HG03095 (cell line): ENCODE data around the gene CEP135.
A peak's percentile ranks its signal among the peaks of the same experiment; 100 is the strongest.
"Not testable (repeated sequence)": the region's sequence is repeated elsewhere in the genome, so short reads cannot be mapped to it uniquely, and the experiment has no call there.

Source experiments
- ATAC-seq: cut with Tn5 transposase; IDR thresholded peaks from one replicate; pipeline ENCODE4 v1.9.1; 2021; ENCODE audit warnings: moderate library complexity; ENCODE audit not compliant: unreplicated experiment

CEP135 gene

GRCh38 chr4:55941881-55942396 lies 6.8 kb upstream of the CEP135 start:
- ATAC-seq, result no peak

- ATAC-seq, result peak; percentile 28
These were observed 1.4 kb upstream of the CEP135 start for GRCh38 chr4:55947254-55947882.

DNA sequence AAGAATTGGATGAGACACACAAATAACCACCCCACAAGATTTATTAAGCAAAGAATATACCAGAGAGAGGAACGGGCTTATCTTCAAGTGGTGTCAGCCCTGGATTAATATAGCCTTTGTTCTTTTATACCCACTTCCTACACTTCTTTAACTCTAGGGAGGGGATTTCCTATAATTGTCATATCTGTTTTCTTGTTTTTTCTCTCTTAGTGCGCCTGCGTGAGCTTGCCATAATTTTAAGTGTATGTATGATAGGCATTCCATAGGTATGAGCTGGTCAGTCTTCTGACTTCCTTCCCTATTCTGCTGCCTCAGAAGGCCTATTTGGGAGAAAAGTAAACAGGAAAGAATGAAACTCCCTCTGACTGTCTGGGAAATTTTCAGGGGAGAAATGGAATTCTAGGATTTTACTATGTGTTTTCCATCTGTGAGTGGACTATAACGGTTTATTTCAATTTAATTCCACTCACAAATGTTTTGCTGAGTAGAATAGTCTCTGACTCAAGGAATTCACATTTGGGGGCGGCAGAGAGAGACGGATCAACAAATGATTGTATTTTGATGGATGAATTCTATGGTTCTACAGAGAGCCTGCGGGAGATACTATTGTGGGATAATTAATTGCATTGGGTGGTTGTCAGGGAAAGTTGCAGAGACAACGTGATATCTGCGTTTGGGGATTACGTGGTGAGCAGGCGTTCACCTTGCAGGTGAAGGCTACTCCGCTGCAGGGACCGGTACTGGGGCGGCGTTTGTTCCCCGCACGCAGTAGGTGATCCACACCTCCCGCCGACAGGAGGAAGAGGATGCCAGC lies 626 bp upstream of the CEP135 start:
- ATAC-seq, result no peak

GRCh38 chr4:55949482-55949802 lies 697 bp downstream of the CEP135 start:
- no peak for ATAC-seq

DNA sequence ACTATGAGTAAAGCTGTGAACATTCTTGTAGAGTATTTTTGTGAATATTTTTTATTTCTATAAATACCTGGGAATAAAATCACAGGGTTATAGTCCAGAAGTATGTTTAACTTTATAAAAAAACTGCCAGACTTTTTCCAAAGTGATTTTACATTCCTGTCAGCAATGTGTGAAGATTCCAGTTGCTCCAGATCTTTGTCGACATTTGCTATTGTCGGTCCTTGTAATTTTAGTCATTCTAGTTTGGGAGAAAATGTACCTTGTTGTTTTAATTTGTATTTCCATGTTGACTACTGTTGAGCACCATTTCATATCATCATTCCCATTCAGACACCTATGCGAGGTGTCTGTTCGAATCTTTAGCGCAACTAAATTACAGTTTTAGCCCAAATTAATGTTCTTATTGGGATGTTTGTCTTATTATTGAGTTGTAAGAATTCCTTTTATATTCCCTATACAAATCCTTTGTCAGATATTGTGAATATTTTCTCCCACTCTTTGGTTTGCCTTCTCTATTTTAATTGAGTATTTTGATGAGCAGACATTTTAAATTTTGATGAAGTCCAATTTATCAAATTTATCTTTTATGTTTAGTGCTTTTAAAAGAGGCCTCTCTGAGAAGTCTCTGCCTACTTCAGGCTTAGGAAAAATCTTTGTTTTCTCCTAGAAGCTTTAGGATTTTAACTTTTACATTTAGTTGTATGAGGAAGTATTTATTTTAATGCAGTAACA lies 2.6 kb downstream of the CEP135 start:
- no peak for ATAC-seq

DNA sequence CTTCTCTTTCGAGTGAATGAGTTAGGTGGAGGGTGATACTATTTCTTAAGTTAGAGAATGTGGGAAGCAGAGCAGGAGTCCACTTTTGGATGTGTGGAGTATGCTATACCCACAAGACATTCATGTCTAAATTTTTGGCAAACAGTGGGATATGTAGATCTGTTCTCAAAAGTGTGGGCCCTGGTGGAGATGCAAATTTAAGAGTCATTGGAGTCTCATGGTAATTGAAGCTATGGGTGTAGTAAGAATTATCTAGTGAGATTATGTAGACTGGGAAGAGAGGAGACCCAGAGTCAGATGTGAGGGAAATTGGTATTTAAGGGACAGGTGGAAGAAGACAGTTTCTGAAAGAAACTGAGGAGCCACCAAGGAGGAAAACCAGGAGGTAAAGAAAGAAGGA lies 7.0 kb downstream of the CEP135 start:
- ATAC-seq, result no peak

GRCh38 chr4:55959655-55960054 lies 10.9 kb downstream of the CEP135 start:
- ATAC-seq, result no peak

- ATAC-seq, result no peak
These were observed 15.3 kb downstream of the CEP135 start for GRCh38 chr4:55964046-55964445.

DNA sequence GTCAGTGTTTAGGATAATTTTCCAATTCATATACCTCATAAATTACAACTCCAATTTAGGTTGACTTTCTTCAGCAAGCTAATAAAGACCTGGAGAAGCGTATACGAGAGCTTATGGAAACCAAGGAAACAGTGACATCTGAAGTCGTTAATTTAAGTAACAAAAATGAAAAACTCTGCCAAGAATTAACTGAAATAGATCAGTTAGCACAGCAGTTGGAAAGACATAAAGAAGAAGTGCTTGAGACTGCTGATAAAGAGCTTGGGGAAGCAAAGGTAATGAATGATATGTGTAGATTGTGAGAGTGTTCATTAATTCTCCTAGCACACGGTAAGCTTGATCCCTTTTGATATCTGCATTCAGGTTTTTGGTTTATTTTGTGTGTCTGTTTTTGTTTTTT lies 16.8 kb downstream of the CEP135 start:
- no peak for ATAC-seq

DNA sequence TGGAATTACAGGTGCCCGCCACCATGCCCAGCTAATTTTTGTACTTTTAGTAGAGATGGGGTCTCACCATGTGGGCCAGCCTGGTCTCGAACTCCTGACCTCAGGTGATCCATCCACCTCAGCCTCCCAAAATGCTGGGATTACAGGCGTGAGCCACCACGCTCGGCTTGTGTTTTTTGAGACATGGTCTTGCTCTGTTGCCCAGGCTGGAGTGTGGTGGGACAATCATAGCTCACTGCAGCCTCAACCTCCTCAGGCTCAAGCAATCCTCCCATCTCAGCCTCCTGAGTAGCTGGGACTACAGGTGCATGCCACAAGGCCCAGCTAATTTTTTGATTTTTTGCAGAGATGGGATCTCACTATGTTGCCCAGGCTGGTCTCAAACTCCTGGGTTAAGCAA lies 17.6 kb downstream of the CEP135 start:
- not testable (repeated sequence) for ATAC-seq

GRCh38 chr4:55967376-55967775 lies 18.6 kb downstream of the CEP135 start:
- ATAC-seq, result no peak

- no peak for ATAC-seq
These were observed 24.9 kb downstream of the CEP135 start for GRCh38 chr4:55973650-55974049.

DNA sequence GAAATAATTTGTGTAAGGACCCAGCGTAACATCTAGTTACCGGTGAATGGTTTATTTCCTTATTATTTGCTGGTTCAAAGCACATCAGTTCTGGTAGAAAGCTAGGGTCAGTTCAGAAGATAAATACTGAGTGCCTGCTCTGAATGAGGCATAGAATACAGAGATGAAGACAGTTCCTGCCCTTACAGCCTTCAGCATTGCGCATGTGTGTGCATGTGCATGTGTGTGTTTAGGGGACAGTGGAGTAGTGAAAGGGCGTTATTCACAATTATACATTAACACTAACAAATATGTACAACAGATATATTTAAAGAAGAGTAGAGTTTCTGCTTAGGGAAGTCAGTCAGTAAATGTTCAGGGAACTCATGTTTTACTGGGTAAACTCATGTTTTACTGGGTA lies 29.1 kb downstream of the CEP135 start:
- ATAC-seq, result no peak

DNA sequence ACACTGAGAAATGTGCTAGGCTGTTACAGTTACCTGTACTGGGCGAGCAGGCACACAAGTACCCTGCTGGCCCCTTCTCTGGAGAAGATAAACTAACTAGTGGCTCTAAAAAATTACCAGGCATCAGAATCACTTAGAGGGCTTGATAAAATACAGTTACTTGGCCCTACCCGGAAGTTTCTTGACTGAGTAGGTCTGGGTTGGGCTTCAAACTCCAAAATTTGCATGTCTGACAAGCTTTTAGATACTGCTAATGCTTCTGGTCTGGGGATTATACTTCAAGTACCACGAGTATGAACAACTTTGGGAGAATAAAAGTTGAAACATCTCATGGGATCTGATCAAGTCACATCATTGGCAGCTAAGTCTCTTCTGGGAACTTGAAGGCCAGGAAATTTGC lies 30.8 kb downstream of the CEP135 start:
- no peak for ATAC-seq

- ATAC-seq, result no peak
These were observed 32.0 kb downstream of the CEP135 start for GRCh38 chr4:55980725-55981124.

GRCh38 chr4:55982976-55983375 lies 34.2 kb downstream of the CEP135 start:
- no peak for ATAC-seq

DNA sequence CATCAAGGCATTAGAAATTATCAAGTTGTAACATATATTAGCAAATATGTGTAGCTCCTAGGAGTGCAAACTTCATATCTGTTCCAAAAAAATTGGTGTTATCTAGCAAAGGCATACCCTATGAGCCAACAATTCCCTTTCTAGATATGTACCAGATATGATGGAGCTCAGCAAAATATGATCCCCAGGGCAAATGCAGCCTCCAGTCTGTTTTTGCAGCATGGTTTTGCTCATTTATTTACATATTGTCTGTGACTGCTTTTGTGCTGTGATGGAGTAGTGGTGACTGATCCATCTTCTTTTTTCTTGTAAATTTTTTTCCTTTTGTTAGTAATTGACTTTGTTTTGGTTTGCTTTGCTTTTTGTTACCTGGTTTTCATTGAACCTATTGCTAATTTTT lies 41.0 kb downstream of the CEP135 start:
- ATAC-seq, result no peak

DNA sequence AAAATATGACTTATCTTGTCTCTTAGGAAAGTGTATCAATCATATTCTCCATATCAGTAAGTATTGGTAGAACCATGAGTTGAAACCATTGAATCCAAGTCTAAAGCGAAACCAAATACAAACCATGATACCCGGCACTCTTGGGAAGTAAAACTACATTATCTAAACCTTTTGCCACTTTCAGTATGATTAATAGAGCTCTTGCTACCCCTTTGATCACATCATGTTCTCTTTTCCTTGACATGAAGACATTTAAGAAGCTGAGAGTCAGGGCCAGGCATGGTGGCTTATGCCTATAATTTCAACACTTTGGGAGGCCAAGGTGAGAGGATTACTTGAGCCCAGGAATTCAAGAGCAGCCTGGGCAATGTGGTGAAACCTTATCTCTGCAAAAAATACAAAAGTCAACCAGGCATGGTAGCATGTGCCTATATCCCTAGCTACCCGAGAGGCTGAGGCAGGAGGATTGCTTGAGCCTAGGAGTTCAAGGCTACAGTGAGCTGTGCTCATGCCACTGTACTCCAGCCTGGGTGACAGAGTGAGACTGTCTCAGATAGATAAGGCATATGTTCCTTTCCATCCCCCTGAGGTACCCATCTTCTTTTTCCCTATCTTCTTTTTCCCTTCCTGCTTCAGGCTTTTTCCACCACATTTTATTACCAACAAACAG lies 45.4 kb downstream of the CEP135 start:
- ATAC-seq, result no peak

DNA sequence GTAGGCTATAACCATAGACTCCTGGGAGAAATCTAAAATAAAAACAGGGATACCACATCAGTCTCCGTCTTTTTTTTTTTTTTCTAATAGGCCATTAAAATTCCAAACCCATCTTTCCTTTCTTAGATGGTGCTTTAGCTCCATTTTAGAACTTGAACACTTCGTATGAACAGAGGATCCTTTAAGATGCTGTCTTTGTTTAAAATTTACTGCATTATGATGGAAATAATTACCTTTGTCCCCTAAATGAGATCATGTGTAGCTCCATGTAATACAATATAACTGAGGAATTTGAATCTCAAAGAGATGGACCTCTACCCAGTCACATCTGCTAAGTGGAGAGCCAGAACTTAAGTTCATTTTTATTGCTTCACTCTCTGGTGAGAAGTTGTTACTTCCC lies 47.9 kb downstream of the CEP135 start:
- no peak for ATAC-seq

DNA sequence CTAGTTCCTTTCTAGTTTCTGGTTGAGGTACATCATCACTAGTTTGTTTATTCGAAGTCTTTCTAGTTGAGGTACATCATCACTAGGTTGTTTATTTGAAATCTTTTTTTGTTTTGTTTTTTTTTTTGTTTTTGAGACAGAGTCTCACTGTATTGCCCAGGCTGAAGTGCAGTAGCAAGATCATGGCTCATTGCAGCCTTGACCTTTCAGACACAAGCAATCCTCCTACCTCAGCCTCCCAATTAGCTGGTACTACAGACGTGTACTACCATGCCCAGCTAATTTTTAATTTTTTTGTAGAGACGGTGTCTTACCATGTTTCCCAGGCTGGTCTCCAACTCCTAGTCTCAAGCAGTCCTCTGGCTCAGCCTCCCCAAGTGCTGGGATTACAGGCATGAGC lies 54.9 kb downstream of the CEP135 start:
- ATAC-seq, result no peak

- ATAC-seq, result no peak
These were observed 55.5 kb downstream of the CEP135 start for GRCh38 chr4:56004235-56004634.
